Kidney (tissue), 14 donors: ENCODE results near the gene BNC2. TPM values are rescaled to one million over a fixed set of nuclear protein-coding genes. Genes with fewer than 3 reads are reported as not detected.

ENCODE experiments used
- DNase-seq, 5 donors: peaks; one replicate each; pipeline ENCODE4 v3.0.0-alpha.2; 2013 to 2020
- FAIRE-seq: peaks from 2 replicates; lab custom pipeline; 2012; peaks lifted over from hg19 to GRCh38; lab: Jason Lieb, UNC
- H3K27ac ChIP-seq, 2 donors: one replicate each; pipeline ENCODE4 v1.7.0; 2013; ENCODE audit warnings: low read depth in 2 of 2, low read length in 2 of 2, inconsistent platforms in 1 of 2
- H3K27me3 ChIP-seq: one replicate; pipeline ENCODE4 v1.7.1; 2013; ENCODE audit warnings: low read length, inconsistent platforms; ENCODE audit not compliant: control insufficient read depth, insufficient read depth
- H3K36me3 ChIP-seq, 3 donors: one replicate each; pipeline versions ENCODE4 v1.7.0 to v1.7.1; 2013; ENCODE audit warnings: low read length in 3 of 3, control low read depth in 1 of 3, inconsistent platforms in 1 of 3; ENCODE audit not compliant: insufficient read depth in 3 of 3, control insufficient read depth in 2 of 3
- H3K4me1 ChIP-seq, 3 donors: one replicate each; pipeline versions ENCODE4 v1.7.0 to v1.7.1; 2013; ENCODE audit warnings: low read length in 3 of 3, inconsistent platforms in 1 of 3, low read depth in 1 of 3; ENCODE audit not compliant: control insufficient read depth in 2 of 3, insufficient read depth in 2 of 3
- H3K4me3 ChIP-seq, 3 donors: one replicate each; pipeline versions ENCODE4 v1.7.0 to v1.8.1; 2013; ENCODE audit warnings: low read length in 3 of 3, control low read depth in 1 of 3, inconsistent platforms in 1 of 3
- H3K9ac ChIP-seq, 3 donors: one replicate each; pipeline versions ENCODE4 v1.7.0 to v1.7.1; 2013; ENCODE audit warnings: low read length in 3 of 3, control low read depth in 1 of 3, inconsistent platforms in 1 of 3
- H3K9me3 ChIP-seq, 3 donors: one replicate each; pipeline versions ENCODE4 v1.7.0 to v1.7.1; 2013; ENCODE audit warnings: low read length in 3 of 3, control low read depth in 1 of 3, inconsistent platforms in 1 of 3; ENCODE audit not compliant: control insufficient read depth in 2 of 3, insufficient read depth in 1 of 3
- CTCF ChIP-seq: IDR thresholded peaks from 3 replicates; pipeline ENCODE4 v1.5.1; 2012; ENCODE audit warnings: mild to moderate bottlenecking, moderate library complexity, borderline replicate concordance; ENCODE audit not compliant: insufficient read depth; ENCODE audit errors: extremely low read depth
- intact Hi-C: fragments of 100-400 bp; cut with DNase I; formaldehyde crosslinking; loops from one replicate; pipeline ENCODE4 v1.11.1; 2022
- polyA plus RNA-seq: library from polyadenylated mRNA; stranded (reverse); fragments of 350-450 nt; fragmentation: Illumina TruSeq; extraction: RNeasy Lipid Tissue Mini Kit (QIAGEN cat#74804); gene quantifications from one replicate; pipeline ENCODE4 v1.2.3, GENCODE V29; 2014; ENCODE audit warnings: low read depth, low replicate concordance; ENCODE audit not compliant: insufficient read depth
- total RNA-seq: library from RNA; stranded (reverse); fragmentation: NEBNext Ultra II Directional; extraction: Animal tissue kit (Norgen Biotek cat#: 25700); gene quantifications from one replicate; pipeline ENCODE4 v1.2.1, GENCODE V29; 2021
- donor health status: control.
- donor health status: control.
- donor health status: control.
- donor health status: control.
- donor health status: control.
- donor health status: DM: yes; HTN: yes; CAD: no.
- donor health status: Normal renal cell carcinoma (clear cell type).

Gene BNC2
- total and polyA plus RNA-seq, 2 donors from 2014 or later: 5.4 to 37.9 TPM

DNA sequence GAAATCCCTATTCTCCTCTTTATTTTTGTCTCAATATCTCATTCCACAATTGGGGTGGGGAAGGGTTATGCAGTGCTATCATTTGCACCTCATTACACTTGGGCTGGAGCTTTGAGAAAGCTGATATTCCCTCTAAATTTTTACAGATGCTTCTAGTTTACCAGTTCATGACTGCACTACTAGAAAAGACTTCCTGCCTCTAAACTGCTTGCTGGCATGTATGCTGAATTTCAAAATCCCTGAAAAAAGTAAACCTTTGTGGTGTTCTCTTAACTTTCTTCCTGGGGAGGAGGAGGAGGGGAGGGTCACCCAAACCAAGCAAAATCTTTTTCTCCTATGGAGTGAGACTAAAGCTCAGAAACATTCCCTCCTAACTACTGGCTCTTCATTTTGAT lies 45.1 kb downstream of the BNC2 start:
- Histone ChIP-seq H3K9ac (no peak overlapping the region), H3K4me3 (no peak overlapping the region), H3K9me3 (no peaks in the 10 kb centered on the region), H3K4me1 (peaks cover 0 to 13% (median 0%) of the 10 kb centered on the region in 3 donors), H3K27me3 (no peaks in the 10 kb centered on the region), H3K36me3 (no peaks in the 10 kb centered on the region), H3K27ac (no peak overlapping the region)
- FAIRE-seq: no peak
- no peak for DNase-seq
- intact Hi-C loops: no loop called here
- TF ChIP-seq CTCF: no peak

GRCh38 chr9:16824545-16825330 lies 45.7 kb downstream of the BNC2 start:
- no peaks in the 10 kb centered on the region for H3K9me3 ChIP-seq
- peaks cover 0 to 13% (median 0%) of the 10 kb centered on the region in 3 donors for H3K4me1 ChIP-seq
- H3K9ac ChIP-seq: no peak overlapping the region
- FAIRE-seq (no peak), DNase-seq (peak in 3 of 5 donors; percentile 19 to 48 (median 44))
- peak; percentile 6 for TF ChIP-seq CTCF
- H3K36me3 ChIP-seq: no peaks in the 10 kb centered on the region
- no peak overlapping the region for H3K4me3 ChIP-seq
- no peaks in the 10 kb centered on the region for H3K27me3 ChIP-seq
- no peak overlapping the region for H3K27ac ChIP-seq
- intact Hi-C loops: no loop called here

DNA sequence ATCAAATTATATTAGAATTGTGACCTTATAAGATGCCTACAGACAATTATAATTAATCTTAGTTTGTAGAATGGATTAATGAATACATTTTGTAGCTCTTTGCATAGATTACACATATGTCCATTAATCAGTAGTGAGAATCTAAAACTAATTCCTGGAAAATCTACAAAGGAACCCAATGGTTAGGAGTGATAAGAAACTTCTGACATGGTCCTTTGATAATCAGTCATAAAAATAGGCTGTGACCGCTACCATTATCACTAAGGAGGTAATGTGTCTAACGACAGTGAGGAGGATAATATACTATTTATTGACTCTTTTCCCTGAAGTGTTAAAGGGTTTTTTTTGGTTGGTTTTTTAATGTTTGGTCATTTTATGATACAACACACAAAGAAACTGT lies 46.6 kb downstream of the BNC2 start:
- TF ChIP-seq CTCF: no peak
- no peak overlapping the region for H3K9ac ChIP-seq
- no peak overlapping the region for H3K27ac ChIP-seq
- no peak for FAIRE-seq
- intact Hi-C loops: no loop called here
- no peak for DNase-seq
- H3K36me3 ChIP-seq: no peaks in the 10 kb centered on the region
- peaks cover 0 to 8% (median 0%) of the 10 kb centered on the region in 3 donors for H3K4me1 ChIP-seq
- H3K4me3 ChIP-seq: no peak overlapping the region
- H3K27me3 ChIP-seq: no peaks in the 10 kb centered on the region
- H3K9me3 ChIP-seq: no peaks in the 10 kb centered on the region

DNA sequence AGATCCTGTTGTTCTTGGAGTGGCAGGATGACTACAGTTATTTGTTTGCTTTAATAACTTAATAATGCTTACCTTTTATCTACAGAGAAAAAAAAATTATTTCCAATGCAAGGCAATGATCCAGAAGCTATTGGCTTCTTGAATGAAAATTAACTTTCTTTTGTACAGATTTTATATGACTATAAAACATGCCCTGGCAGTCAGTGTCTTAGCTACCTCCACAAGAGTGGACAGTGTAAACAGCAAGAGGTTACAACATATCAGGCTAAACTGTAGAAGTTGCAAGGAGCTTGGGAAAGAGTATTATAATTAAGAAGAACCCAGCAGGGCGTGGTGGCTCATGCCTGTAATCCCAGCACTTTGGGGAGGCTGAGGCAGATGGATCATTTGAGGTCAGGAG lies 49.1 kb downstream of the BNC2 start:
- no peak for TF ChIP-seq CTCF
- FAIRE-seq (no peak), DNase-seq (no peak)
- Histone ChIP-seq H3K4me1 (peaks cover 0 to 4% (median 0%) of the 10 kb centered on the region in 3 donors), H3K9me3 (no peaks in the 10 kb centered on the region), H3K27me3 (no peaks in the 10 kb centered on the region), H3K9ac (no peak overlapping the region), H3K36me3 (no peaks in the 10 kb centered on the region), H3K27ac (no peak overlapping the region), H3K4me3 (no peak overlapping the region)
- intact Hi-C loops: no loop called here
